GM23338 (cell line): ENCODE results near the gene REG1A. TPM values are rescaled to one million over a fixed set of nuclear protein-coding genes. Genes with fewer than 3 reads are reported as not detected.

Experiments
- ATAC-seq: fragments of 200-7000 bp; cut with Tn5 transposase; 3 replicates; pipeline ENCODE4 v1.9.1; 2020
- DNase-seq: peaks from one replicate; pipeline ENCODE4 v3.0.0-alpha.2; 2015; ENCODE audit warnings: low spot score
- H2AFZ ChIP-seq: fragments of 200-600 bp; sonication (generic); 2 replicates; pipeline ENCODE4 v1.8.0; 2016; ENCODE audit warnings: antibody characterized with exemption, mild to moderate bottlenecking, moderate library complexity
- H3F3A ChIP-seq: fragments of 200-600 bp; sonication (generic); replicated peaks from 2 replicates; pipeline ENCODE4 v1.8.0; 2017; ENCODE audit warnings: antibody characterized with exemption, mixed run types, low read depth
- H3K27ac ChIP-seq: fragments of 200-600 bp; sonication (generic); 2 replicates; pipeline ENCODE4 v1.6.1; 2016; ENCODE audit warnings: low read depth
- H3K27me3 ChIP-seq: fragments of 200-600 bp; sonication (generic); 2 replicates; pipeline ENCODE4 v1.8.0; 2016; ENCODE audit warnings: mild to moderate bottlenecking, mixed run types, moderate library complexity; ENCODE audit not compliant: insufficient read depth
- H3K36me3 ChIP-seq: fragments of 200-600 bp; sonication (generic); 2 replicates; pipeline ENCODE4 v1.8.0; 2016; ENCODE audit warnings: mild to moderate bottlenecking; ENCODE audit not compliant: insufficient read depth
- H3K4me1 ChIP-seq: fragments of 200-600 bp; sonication (generic); 2 replicates; pipeline ENCODE4 v1.8.0; 2016; ENCODE audit warnings: mild to moderate bottlenecking, moderate library complexity; ENCODE audit not compliant: insufficient read depth
- H3K4me2 ChIP-seq: fragments of 200-600 bp; sonication (generic); 2 replicates; pipeline ENCODE4 v1.7.1; 2017; ENCODE audit warnings: mixed run types
- H3K4me3 ChIP-seq: fragments of 200-600 bp; sonication (generic); 2 replicates; pipeline ENCODE4 v1.6.1; 2016; ENCODE audit warnings: mixed run types
- H3K79me2 ChIP-seq: fragments of 200-600 bp; sonication (generic); replicated peaks from 2 replicates; pipeline ENCODE4 v1.8.0; 2017; ENCODE audit warnings: mild to moderate bottlenecking; ENCODE audit not compliant: insufficient read depth
- H3K9me2 ChIP-seq: fragments of 200-600 bp; sonication (generic); 2 replicates; pipeline ENCODE4 v1.8.0; 2017; ENCODE audit not compliant: insufficient read depth
- H4K20me1 ChIP-seq: fragments of 200-600 bp; sonication (generic); replicated peaks from 2 replicates; pipeline ENCODE4 v1.8.0; 2017; ENCODE audit warnings: mild to moderate bottlenecking; ENCODE audit not compliant: insufficient read depth
- H3K27ac Mint-ChIP-seq: 2 replicates; pipeline ENCODE4 v1.8.0; 2020; ENCODE audit warnings: inconsistent platforms, mild to moderate bottlenecking, moderate library complexity, mixed read lengths
- H3K27me3 Mint-ChIP-seq: 3 replicates; pipeline ENCODE4 v1.8.0; 2022; ENCODE audit warnings: low read depth, mild to moderate bottlenecking, moderate library complexity, mixed read lengths, inconsistent platforms; ENCODE audit not compliant: insufficient read depth, poor library complexity
- H3K36me3 Mint-ChIP-seq: 3 replicates; pipeline ENCODE4 v1.8.0; 2021; ENCODE audit warnings: low read depth, mild to moderate bottlenecking, inconsistent platforms, moderate library complexity, mixed read lengths
- H3K4me1 Mint-ChIP-seq: 3 replicates; pipeline ENCODE4 v1.8.0; 2020; ENCODE audit warnings: mild to moderate bottlenecking, inconsistent platforms, mixed read lengths
- H3K4me3 Mint-ChIP-seq: 3 replicates; pipeline ENCODE4 v1.8.0; 2021; ENCODE audit warnings: moderate library complexity, mild to moderate bottlenecking, inconsistent platforms, mixed read lengths
- H3K9me3 Mint-ChIP-seq: 3 replicates; pipeline ENCODE4 v1.8.0; 2020; ENCODE audit warnings: moderate library complexity, mild to moderate bottlenecking, inconsistent platforms, mixed read lengths
- CREB1 ChIP-seq: fragments of 250-450 bp; sonication (Bioruptor Pico); IDR thresholded peaks from 2 replicates; pipeline ENCODE4 v1.5.0; 2020; ENCODE audit warnings: low read depth, mild to moderate bottlenecking, moderate library complexity
- CTCF ChIP-seq, 2 experiments: fragments of 200-600 bp in 1 of 2; sonication (generic) in 1 of 2; conservative IDR thresholded peaks; 2 replicates each; pipeline versions ENCODE4 v1.5.1 to v1.6.1; 2016 to 2017; ENCODE audit warnings: antibody characterized with exemption in 2 of 2, low read depth in 2 of 2, mild to moderate bottlenecking in 2 of 2, moderate library complexity in 1 of 2
- ETS1 ChIP-seq: IDR thresholded peaks from 2 replicates; pipeline ENCODE4 v1.6.1; 2016; ENCODE audit warnings: antibody characterized with exemption
- EZH2 ChIP-seq: fragments of 200-600 bp; sonication (generic); IDR thresholded peaks from one replicate; pipeline ENCODE4 v1.8.0; 2017; ENCODE audit warnings: antibody characterized with exemption, mild to moderate bottlenecking, low read depth; ENCODE audit not compliant: unreplicated experiment
- EZH2phosphoT487 ChIP-seq: fragments of 200-600 bp; sonication (generic); IDR thresholded peaks from one replicate; pipeline ENCODE4 v1.8.1; 2018; ENCODE audit warnings: antibody characterized with exemption; ENCODE audit not compliant: unreplicated experiment
- JUNB ChIP-seq: IDR thresholded peaks from one replicate; pipeline ENCODE4 v1.6.1; 2016; ENCODE audit warnings: antibody characterized with exemption; ENCODE audit not compliant: unreplicated experiment
- NANOG ChIP-seq: IDR thresholded peaks from 2 replicates; pipeline ENCODE4 v1.6.1; 2016; ENCODE audit warnings: antibody characterized with exemption, borderline replicate concordance
- POLR2AphosphoS5 ChIP-seq: IDR thresholded peaks from 2 replicates; pipeline ENCODE4 v1.6.1; 2016; ENCODE audit warnings: antibody characterized with exemption, low read depth
- REST ChIP-seq: IDR thresholded peaks from one replicate; pipeline ENCODE4 v1.6.1; 2018; ENCODE audit warnings: antibody characterized with exemption; ENCODE audit not compliant: unreplicated experiment
- STAT1 ChIP-seq: IDR thresholded peaks from one replicate; pipeline ENCODE4 v1.6.1; 2016; ENCODE audit warnings: antibody characterized with exemption; ENCODE audit not compliant: unreplicated experiment
- ZNF114 ChIP-seq: fragments of 250-450 bp; sonication (Bioruptor Pico); IDR thresholded peaks from 2 replicates; pipeline ENCODE4 v1.5.0; 2020; ENCODE audit warnings: mild to moderate bottlenecking, moderate library complexity
- ZNF331 ChIP-seq: fragments of 250-450 bp; sonication (Bioruptor Pico); IDR thresholded peaks from 2 replicates; pipeline ENCODE4 v1.5.0; 2020; ENCODE audit warnings: low read depth, mild to moderate bottlenecking, moderate library complexity
- polyA plus RNA-seq: library from polyadenylated mRNA; unstranded; fragments of >200 nt; fragmentation: Nextera tagmentation; extraction: Ambion mirVana; gene quantifications from 2 replicates; pipeline ENCODE4 v1.2.1, GENCODE V29; 2016
- total RNA-seq: library from RNA; depleted of rRNA; stranded (reverse); fragments of >200 nt; shearing (Covaris generic); gene quantifications from 2 replicates; pipeline ENCODE4 v1.2.3, GENCODE V29; 2014

REG1A gene
- total and polyA plus RNA-seq, 2 experiments from 2014 or later: not detected

GRCh38 chr2:79084495-79085135 lies 35.7 kb upstream of the REG1A start:
- Mint-ChIP-seq H3K4me1 (peaks cover 8% of the 10 kb centered on the region; the same call in 2 of the 3 replicates), H3K27ac (no peak overlapping the region), H3K4me3 (no peak overlapping the region), H3K36me3 (no peaks in the 10 kb centered on the region; the same call in 2 of the 3 replicates), H3K9me3 (peaks cover 7% of the 10 kb centered on the region; the same call in 2 of the 3 replicates), H3K27me3 (peaks cover 2% of the 10 kb centered on the region)
- ATAC-seq: no peak
- DNase-seq: no peak
- no peak overlapping the region for H3K27ac ChIP-seq
- no peaks in the 10 kb centered on the region for H3K36me3 ChIP-seq
- no peaks in the 10 kb centered on the region for H3F3A ChIP-seq
- H3K4me1 ChIP-seq: peaks cover 10% of the 10 kb centered on the region; the same call in 1 of the 2 replicates
- H3K79me2 ChIP-seq: no peaks in the 10 kb centered on the region
- no peak for TF ChIP-seq CREB1
- no peak for TF ChIP-seq JUNB
- no peak for TF ChIP-seq NANOG
- no peak for TF ChIP-seq STAT1
- TF ChIP-seq ETS1: no peak
- H3K4me3 ChIP-seq: no peak overlapping the region
- H3K27me3 ChIP-seq: no peaks in the 10 kb centered on the region
- H2AFZ ChIP-seq: no peak overlapping the region
- peaks cover 12% of the 10 kb centered on the region; the same call in 1 of the 2 replicates for H3K9me2 ChIP-seq
- H3K4me2 ChIP-seq: no peak overlapping the region
- H4K20me1 ChIP-seq: no peaks in the 10 kb centered on the region

GRCh38 chr2:79085382-79085781 lies 34.9 kb upstream of the REG1A start:
- ATAC-seq (no peak), DNase-seq (no peak)
- Histone ChIP-seq H3K27ac (no peak overlapping the region), H3K4me3 (no peak overlapping the region), H4K20me1 (no peaks in the 10 kb centered on the region), H3K79me2 (no peaks in the 10 kb centered on the region), H3K27me3 (no peaks in the 10 kb centered on the region), H3K9me2 (peaks cover 12% of the 10 kb centered on the region; the same call in 1 of the 2 replicates), H3K36me3 (no peaks in the 10 kb centered on the region), H3K4me2 (no peak overlapping the region), H3F3A (no peaks in the 10 kb centered on the region), H2AFZ (no peak overlapping the region), H3K4me1 (peaks cover 10% of the 10 kb centered on the region; the same call in 1 of the 2 replicates)
- H3K27me3 Mint-ChIP-seq: peaks cover 2% of the 10 kb centered on the region
- no peaks in the 10 kb centered on the region; the same call in 2 of the 3 replicates for H3K36me3 Mint-ChIP-seq
- H3K4me1 Mint-ChIP-seq: peaks cover 8% of the 10 kb centered on the region; the same call in 2 of the 3 replicates
- no peak overlapping the region for H3K27ac Mint-ChIP-seq
- no peak overlapping the region for H3K4me3 Mint-ChIP-seq
- H3K9me3 Mint-ChIP-seq: peaks cover 6% of the 10 kb centered on the region; the same call in 2 of the 3 replicates
- no peak for TF ChIP-seq EZH2phosphoT487
- no peak for TF ChIP-seq STAT1
- no peak for TF ChIP-seq NANOG
- TF ChIP-seq EZH2: no peak
- TF ChIP-seq ZNF331: no peak
- TF ChIP-seq ETS1: no peak
- TF ChIP-seq CREB1: no peak
- TF ChIP-seq JUNB: no peak
- no peak for TF ChIP-seq REST
- TF ChIP-seq ZNF114 (CRISPR knock-in tag): no peak
- no peak for TF ChIP-seq POLR2AphosphoS5
- TF ChIP-seq CTCF (conservative IDR thresholded peaks at IDR 0.05; ENCODE audit: low read depth in 2 of 2): no peak
